MM.1S (cell line): ENCODE measurements around the gene NUMB.

Experiments used
- DNase-seq: peaks from one replicate; pipeline ENCODE4 v3.0.0-alpha.2; 2015
- H2AFZ ChIP-seq: fragments of 300-600 bp; sonication (generic); 2 replicates; pipeline ENCODE4 v1.6.0; 2016; ENCODE audit warnings: antibody characterized with exemption, low read length
- H3F3A ChIP-seq: fragments of 300-600 bp; sonication (generic); 2 replicates; pipeline ENCODE4 v1.6.1; 2016; ENCODE audit warnings: mild to moderate bottlenecking, antibody characterized with exemption, low read length, moderate library complexity, mixed read lengths; ENCODE audit not compliant: insufficient read depth
- H3K27ac ChIP-seq: fragments of 300-600 bp; sonication (generic); 2 replicates; pipeline ENCODE4 v1.5.1; 2016; ENCODE audit warnings: mild to moderate bottlenecking, low read length
- H3K27me3 ChIP-seq: fragments of 300-600 bp; sonication (generic); replicated peaks from 2 replicates; pipeline ENCODE4 v1.6.0; 2016; ENCODE audit warnings: low read length; ENCODE audit not compliant: insufficient read depth
- H3K36me3 ChIP-seq: fragments of 300-600 bp; sonication (generic); replicated peaks from 2 replicates; pipeline ENCODE4 v1.6.1; 2016; ENCODE audit warnings: mild to moderate bottlenecking, low read length, mixed read lengths; ENCODE audit not compliant: insufficient read depth
- H3K4me1 ChIP-seq: fragments of 300-600 bp; sonication (generic); 2 replicates; pipeline ENCODE4 v1.6.1; 2016; ENCODE audit warnings: low read length, mixed read lengths
- H3K4me2 ChIP-seq: fragments of 300-600 bp; sonication (generic); 2 replicates; pipeline ENCODE4 v1.6.0; 2016; ENCODE audit warnings: low read depth, low read length
- H3K4me3 ChIP-seq: fragments of 300-600 bp; sonication (generic); 2 replicates; pipeline ENCODE4 v1.5.1; 2016; ENCODE audit warnings: low read length, mixed read lengths
- H3K79me2 ChIP-seq: fragments of 300-600 bp; sonication (generic); 2 replicates; pipeline ENCODE4 v1.6.1; 2016; ENCODE audit warnings: mixed run types, low read length, mixed read lengths
- H3K9ac ChIP-seq: fragments of 300-600 bp; sonication (generic); 2 replicates; pipeline ENCODE4 v1.6.1; 2016; ENCODE audit warnings: low read length, mixed read lengths
- H3K9me2 ChIP-seq: fragments of 300-600 bp; sonication (generic); replicated peaks from 2 replicates; pipeline ENCODE4 v1.6.1; 2016; ENCODE audit warnings: mild to moderate bottlenecking, low read length, mixed read lengths; ENCODE audit not compliant: insufficient read depth
- H3K9me3 ChIP-seq: fragments of 300-600 bp; sonication (generic); replicated peaks from 2 replicates; pipeline ENCODE4 v1.6.1; 2016; ENCODE audit warnings: mild to moderate bottlenecking, low read length, mixed read lengths; ENCODE audit not compliant: insufficient read depth
- H4K20me1 ChIP-seq: fragments of 300-600 bp; sonication (generic); 2 replicates; pipeline ENCODE4 v1.6.1; 2016; ENCODE audit warnings: mild to moderate bottlenecking, low read length, moderate library complexity, mixed read lengths; ENCODE audit not compliant: insufficient read depth
- EZH2 ChIP-seq: fragments of 300-600 bp; sonication (generic); optimal IDR thresholded peaks from 2 replicates; pipeline ENCODE3; 2017; ENCODE audit warnings: low read depth, mild to moderate bottlenecking, antibody characterized with exemption, low read length, mixed read lengths
- EZH2phosphoT487 ChIP-seq: fragments of 300-600 bp; sonication (generic); IDR thresholded peaks from 2 replicates; pipeline ENCODE4 v1.6.1; 2018; ENCODE audit warnings: antibody characterized with exemption, low read length
- TF ChIP-seq, protein P1 (sequence below): fragments of 300-600 bp; sonication (generic); IDR thresholded peaks from 2 replicates; pipeline ENCODE4 v1.5.1; 2016; ENCODE audit warnings: antibody characterized with exemption, low read length, mixed read lengths

The NUMB gene

DNA sequence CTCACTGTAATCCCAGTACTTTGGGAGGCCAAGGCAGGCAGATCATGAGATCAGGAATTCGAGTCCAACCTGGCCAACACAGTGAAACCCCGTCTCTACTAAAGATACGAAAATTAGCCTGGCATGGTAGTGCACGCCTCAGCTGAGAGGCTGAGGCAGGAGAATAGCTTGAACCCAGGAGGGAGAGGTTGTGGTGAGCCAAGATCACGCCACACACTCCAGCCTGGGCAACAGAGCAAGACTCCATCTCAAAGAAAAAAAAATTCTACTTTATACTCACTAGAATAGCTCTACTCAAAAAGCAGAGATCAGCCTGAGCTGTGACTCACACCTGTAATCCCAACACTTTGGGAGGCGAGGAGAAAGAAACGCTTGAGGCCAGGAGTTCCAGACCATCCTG lies 17.1 kb downstream of the NUMB start:
- H3K36me3 ChIP-seq: no peaks in the 10 kb centered on the region
- H2AFZ ChIP-seq: no peak overlapping the region
- H3K9me2 ChIP-seq: no peaks in the 10 kb centered on the region
- H3K4me1 ChIP-seq: no peaks in the 10 kb centered on the region
- H3K27me3 ChIP-seq: no peaks in the 10 kb centered on the region
- H3K9ac ChIP-seq: no peak overlapping the region
- H3F3A ChIP-seq: no peaks in the 10 kb centered on the region
- H3K4me3 ChIP-seq: no peak overlapping the region
- no peak overlapping the region for H3K4me2 ChIP-seq
- DNase-seq: no peak
- no peak for TF ChIP-seq EZH2
- no peaks in the 10 kb centered on the region for H3K9me3 ChIP-seq
- H3K27ac ChIP-seq: no peak overlapping the region
- no peaks in the 10 kb centered on the region for H4K20me1 ChIP-seq
- no peaks in the 10 kb centered on the region for H3K79me2 ChIP-seq

DNA sequence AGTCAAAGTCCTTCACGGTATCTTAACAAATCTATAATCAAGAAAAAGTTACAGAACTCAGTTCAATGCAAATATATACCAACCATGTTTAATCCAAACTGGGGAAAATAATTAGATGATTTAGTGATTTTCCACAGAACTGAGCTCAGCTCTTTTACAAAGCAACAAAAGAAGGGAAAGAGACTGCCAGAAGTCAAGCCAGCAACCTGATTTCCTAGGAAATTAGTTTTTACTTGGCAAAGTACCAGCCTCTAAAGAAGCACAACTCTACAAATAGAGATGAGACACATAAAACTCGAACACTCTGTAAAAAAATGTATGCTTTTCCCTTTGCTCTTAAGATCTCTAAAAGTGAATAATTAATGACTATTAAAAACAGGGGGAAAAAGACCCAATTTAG lies 19.4 kb downstream of the NUMB start:
- H3K9me2 ChIP-seq: no peaks in the 10 kb centered on the region
- no peaks in the 10 kb centered on the region for H3K36me3 ChIP-seq
- H3K4me3 ChIP-seq: no peak overlapping the region
- H3K4me2 ChIP-seq: no peak overlapping the region
- no peaks in the 10 kb centered on the region for H4K20me1 ChIP-seq
- H2AFZ ChIP-seq: no peak overlapping the region
- no peaks in the 10 kb centered on the region for H3K27me3 ChIP-seq
- H3K79me2 ChIP-seq: no peaks in the 10 kb centered on the region
- H3K4me1 ChIP-seq: no peaks in the 10 kb centered on the region
- no peaks in the 10 kb centered on the region for H3F3A ChIP-seq
- no peak for DNase-seq
- H3K27ac ChIP-seq: no peak overlapping the region
- no peaks in the 10 kb centered on the region for H3K9me3 ChIP-seq
- TF ChIP-seq, protein P1, sequence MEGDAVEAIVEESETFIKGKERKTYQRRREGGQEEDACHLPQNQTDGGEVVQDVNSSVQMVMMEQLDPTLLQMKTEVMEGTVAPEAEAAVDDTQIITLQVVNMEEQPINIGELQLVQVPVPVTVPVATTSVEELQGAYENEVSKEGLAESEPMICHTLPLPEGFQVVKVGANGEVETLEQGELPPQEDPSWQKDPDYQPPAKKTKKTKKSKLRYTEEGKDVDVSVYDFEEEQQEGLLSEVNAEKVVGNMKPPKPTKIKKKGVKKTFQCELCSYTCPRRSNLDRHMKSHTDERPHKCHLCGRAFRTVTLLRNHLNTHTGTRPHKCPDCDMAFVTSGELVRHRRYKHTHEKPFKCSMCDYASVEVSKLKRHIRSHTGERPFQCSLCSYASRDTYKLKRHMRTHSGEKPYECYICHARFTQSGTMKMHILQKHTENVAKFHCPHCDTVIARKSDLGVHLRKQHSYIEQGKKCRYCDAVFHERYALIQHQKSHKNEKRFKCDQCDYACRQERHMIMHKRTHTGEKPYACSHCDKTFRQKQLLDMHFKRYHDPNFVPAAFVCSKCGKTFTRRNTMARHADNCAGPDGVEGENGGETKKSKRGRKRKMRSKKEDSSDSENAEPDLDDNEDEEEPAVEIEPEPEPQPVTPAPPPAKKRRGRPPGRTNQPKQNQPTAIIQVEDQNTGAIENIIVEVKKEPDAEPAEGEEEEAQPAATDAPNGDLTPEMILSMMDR: no peak
- TF ChIP-seq EZH2: no peak
- TF ChIP-seq EZH2phosphoT487: no peak
- no peak overlapping the region for H3K9ac ChIP-seq

DNA sequence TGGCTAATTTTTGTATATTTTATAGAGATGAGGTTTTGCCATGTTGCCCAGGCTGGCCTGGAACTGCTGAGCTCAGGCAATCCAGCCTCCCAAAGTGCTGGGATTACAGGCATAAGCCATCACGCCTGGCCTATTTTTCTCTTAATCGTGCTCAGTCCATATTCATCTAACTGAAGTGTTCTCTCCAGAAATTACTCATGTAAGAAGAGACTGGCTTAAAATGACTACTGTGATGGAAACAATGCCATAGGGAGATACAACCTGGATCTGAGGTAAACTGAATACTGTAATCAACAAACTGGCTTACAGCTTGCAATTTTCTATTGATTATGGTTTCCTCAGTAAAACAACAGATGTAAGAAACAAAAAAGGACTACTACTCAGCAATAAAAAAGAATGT lies 21.1 kb downstream of the NUMB start:
- H3K9me3 ChIP-seq: no peaks in the 10 kb centered on the region
- TF ChIP-seq, protein P1: no peak
- TF ChIP-seq EZH2 (no peak), EZH2phosphoT487 (no peak)
- H3K9me2 ChIP-seq: no peaks in the 10 kb centered on the region
- no peaks in the 10 kb centered on the region for H4K20me1 ChIP-seq
- no peaks in the 10 kb centered on the region for H3F3A ChIP-seq
- H2AFZ ChIP-seq: no peak overlapping the region
- no peaks in the 10 kb centered on the region for H3K4me1 ChIP-seq
- H3K79me2 ChIP-seq: no peaks in the 10 kb centered on the region
- H3K4me2 ChIP-seq: no peak overlapping the region
- no peak overlapping the region for H3K9ac ChIP-seq
- no peak overlapping the region for H3K4me3 ChIP-seq
- no peak overlapping the region for H3K27ac ChIP-seq
- no peak for DNase-seq
- no peaks in the 10 kb centered on the region for H3K36me3 ChIP-seq
- no peaks in the 10 kb centered on the region for H3K27me3 ChIP-seq

DNA sequence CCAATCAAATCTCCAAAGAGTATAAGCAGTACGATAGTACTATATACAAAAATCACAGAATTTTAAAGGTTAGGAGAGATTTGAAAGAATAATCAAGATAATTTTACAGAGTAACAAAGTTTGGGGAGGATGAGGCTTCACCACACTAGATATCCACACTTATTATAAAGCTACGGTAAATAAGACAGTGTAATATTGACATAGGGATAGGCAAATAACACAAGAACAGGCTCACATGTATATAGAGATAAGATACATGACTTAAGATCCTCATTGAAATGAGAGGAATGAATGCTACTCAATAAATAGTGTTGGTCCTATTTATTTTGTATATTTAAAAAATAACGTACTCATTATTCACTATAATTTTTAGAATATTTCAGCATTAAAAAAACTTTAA lies 26.2 kb downstream of the NUMB start:
- Histone ChIP-seq H3K9me3 (no peaks in the 10 kb centered on the region), H3K36me3 (no peaks in the 10 kb centered on the region), H3K9ac (no peak overlapping the region), H3K9me2 (no peaks in the 10 kb centered on the region), H3F3A (no peaks in the 10 kb centered on the region), H3K27ac (no peak overlapping the region), H3K4me3 (no peak overlapping the region), H3K27me3 (no peaks in the 10 kb centered on the region), H3K4me2 (no peak overlapping the region), H3K79me2 (no peaks in the 10 kb centered on the region), H2AFZ (no peak overlapping the region), H4K20me1 (no peaks in the 10 kb centered on the region), H3K4me1 (no peaks in the 10 kb centered on the region)
- TF ChIP-seq EZH2phosphoT487: no peak
- no peak for DNase-seq
